Endodermal cell (in vitro differentiated cells): ENCODE results near the gene RASSF8. TPM values are rescaled to one million over a fixed set of nuclear protein-coding genes. Genes with fewer than 3 reads are reported as not detected.
A peak's percentile ranks its signal among the peaks of the same experiment; 100 is the strongest.

Experiments
- DNase-seq: peaks from one replicate; pipeline ENCODE4 v3.0.0-alpha.2; 2017
- H3K27ac ChIP-seq: 2 replicates; pipeline ENCODE4 v1.5.1; 2013; ENCODE audit warnings: mild to moderate bottlenecking, low read depth, low read length, moderate library complexity
- H3K27me3 ChIP-seq: 2 replicates; pipeline ENCODE4 v1.6.1; 2013; ENCODE audit warnings: mild to moderate bottlenecking, low read length, moderate library complexity; ENCODE audit not compliant: insufficient read depth, control insufficient read depth, poor library complexity, severe bottlenecking
- H3K36me3 ChIP-seq: 2 replicates; pipeline ENCODE4 v1.7.0; 2013; ENCODE audit warnings: mild to moderate bottlenecking, low read length, moderate library complexity; ENCODE audit not compliant: control insufficient read depth, insufficient read depth
- H3K4me1 ChIP-seq: one replicate; pipeline ENCODE4 v1.7.0; 2013; ENCODE audit warnings: low read length; ENCODE audit not compliant: control insufficient read depth, insufficient read depth
- H3K4me3 ChIP-seq: 2 replicates; pipeline ENCODE4 v1.5.1; 2013; ENCODE audit warnings: mild to moderate bottlenecking, low read length, moderate library complexity
- H3K9ac ChIP-seq: 2 replicates; pipeline ENCODE4 v1.6.1; 2013; ENCODE audit warnings: mild to moderate bottlenecking, low read length, moderate library complexity; ENCODE audit not compliant: poor library complexity, severe bottlenecking; ENCODE audit errors: extremely low read depth
- H3K9me3 ChIP-seq: 2 replicates; pipeline ENCODE4 v1.6.1; 2013; ENCODE audit warnings: mild to moderate bottlenecking, low read length, moderate library complexity; ENCODE audit not compliant: control insufficient read depth
- H3K27ac Mint-ChIP-seq: 2 replicates; pipeline ENCODE4 v1.8.0; 2020; ENCODE audit warnings: mixed read lengths
- H3K27me3 Mint-ChIP-seq: 2 replicates; pipeline ENCODE4 v1.8.0; 2021; ENCODE audit warnings: mild to moderate bottlenecking, mixed read lengths; ENCODE audit not compliant: insufficient read depth
- H3K36me3 Mint-ChIP-seq: 2 replicates; pipeline ENCODE4 v1.8.0; 2020; ENCODE audit warnings: low read depth, mixed read lengths
- H3K4me1 Mint-ChIP-seq: 2 replicates; pipeline ENCODE4 v1.8.0; 2020; ENCODE audit warnings: mixed read lengths
- H3K4me3 Mint-ChIP-seq: 2 replicates; pipeline ENCODE4 v1.8.0; 2020; ENCODE audit warnings: mild to moderate bottlenecking, moderate library complexity, mixed read lengths
- H3K9me3 Mint-ChIP-seq: 2 replicates; pipeline ENCODE4 v1.8.0; 2020; ENCODE audit warnings: mild to moderate bottlenecking, mixed read lengths
- WGBS, 2 experiments: methylation state at CpG; one replicate each; pipeline versions ENCODE4 v1.1.5 to v1.1.7; 2013; ENCODE audit warnings: missing lambda C conversion rate in 2 of 2, mixed read lengths in 1 of 2; ENCODE audit not compliant: insufficient coverage in 1 of 2, insufficient read length in 1 of 2; 5-methylcytosine and 5-hydroxymethylcytosine counted together
- total RNA-seq, 2 donors: library from RNA; stranded (reverse); fragmentation: NEBNext Ultra II Directional in 1 of 2; extraction: Animal tissue kit (Norgen Biotek cat#: 25700) in 1 of 2; gene quantifications; 2 replicates in 1 of 2; 3 replicates in 1 of 2; pipeline ENCODE4 v1.2.1, GENCODE V29; 2021
- TF ChIP-seq, protein P1 (sequence below): fragments of 200-600 bp; sonication (generic); conservative IDR thresholded peaks from 2 replicates; pipeline ENCODE4 v1.5.0; 2021; ENCODE audit warnings: antibody characterized with exemption, mild to moderate bottlenecking

RASSF8 gene
- total RNA-seq, 2 donors from 2014 or later = 87.0 to 183 TPM

DNA sequence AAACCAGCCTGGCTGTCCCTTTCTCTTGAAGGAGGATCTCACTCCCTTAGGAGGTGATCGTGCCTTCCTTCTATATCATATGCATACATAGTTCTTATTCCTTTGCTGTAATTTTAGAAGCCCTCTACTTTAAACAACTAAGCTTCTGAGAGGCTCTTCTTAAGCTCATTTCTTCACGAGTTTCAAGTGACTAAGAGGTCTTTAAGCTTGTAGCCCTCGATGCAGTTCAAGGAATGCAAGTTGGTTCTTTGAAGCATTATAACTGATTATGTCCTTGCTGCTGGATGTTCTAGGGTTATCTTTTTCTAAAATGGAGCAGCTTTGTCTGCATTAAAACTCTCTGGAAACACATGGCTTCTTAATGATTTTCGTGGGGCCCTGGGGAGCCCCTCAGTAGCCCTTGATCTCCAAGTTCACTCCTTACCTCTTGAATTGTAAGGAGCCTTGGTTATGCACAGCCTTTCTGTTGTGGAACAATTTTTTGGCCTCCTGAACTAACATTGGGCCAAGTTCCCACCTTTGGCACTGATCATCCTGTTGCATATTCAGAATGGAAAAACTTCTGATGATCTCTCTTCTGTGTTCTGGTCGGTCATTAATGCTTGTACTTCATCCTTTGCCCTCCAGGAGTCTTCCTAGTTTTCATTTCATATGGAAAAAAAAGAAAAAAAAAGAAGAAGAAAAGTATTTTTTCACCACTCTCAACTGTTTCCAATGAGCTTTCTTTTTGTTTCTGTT is 12.6 kb downstream of the RASSF8 start:
- H3K36me3 Mint-ChIP-seq = peaks cover 3% of the 10 kb centered on the region
- H3K36me3 ChIP-seq = peaks cover 24% of the 10 kb centered on the region
- TF ChIP-seq, protein P1, sequence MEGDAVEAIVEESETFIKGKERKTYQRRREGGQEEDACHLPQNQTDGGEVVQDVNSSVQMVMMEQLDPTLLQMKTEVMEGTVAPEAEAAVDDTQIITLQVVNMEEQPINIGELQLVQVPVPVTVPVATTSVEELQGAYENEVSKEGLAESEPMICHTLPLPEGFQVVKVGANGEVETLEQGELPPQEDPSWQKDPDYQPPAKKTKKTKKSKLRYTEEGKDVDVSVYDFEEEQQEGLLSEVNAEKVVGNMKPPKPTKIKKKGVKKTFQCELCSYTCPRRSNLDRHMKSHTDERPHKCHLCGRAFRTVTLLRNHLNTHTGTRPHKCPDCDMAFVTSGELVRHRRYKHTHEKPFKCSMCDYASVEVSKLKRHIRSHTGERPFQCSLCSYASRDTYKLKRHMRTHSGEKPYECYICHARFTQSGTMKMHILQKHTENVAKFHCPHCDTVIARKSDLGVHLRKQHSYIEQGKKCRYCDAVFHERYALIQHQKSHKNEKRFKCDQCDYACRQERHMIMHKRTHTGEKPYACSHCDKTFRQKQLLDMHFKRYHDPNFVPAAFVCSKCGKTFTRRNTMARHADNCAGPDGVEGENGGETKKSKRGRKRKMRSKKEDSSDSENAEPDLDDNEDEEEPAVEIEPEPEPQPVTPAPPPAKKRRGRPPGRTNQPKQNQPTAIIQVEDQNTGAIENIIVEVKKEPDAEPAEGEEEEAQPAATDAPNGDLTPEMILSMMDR = peak; percentile 77
- H3K27ac Mint-ChIP-seq = no peak overlapping the region
- no peak overlapping the region for H3K4me3 ChIP-seq
- DNase-seq = no peak
- no peaks in the 10 kb centered on the region for H3K9me3 ChIP-seq
- H3K27me3 ChIP-seq = no peaks in the 10 kb centered on the region
- no peak overlapping the region for H3K9ac ChIP-seq
- peaks cover 23% of the 10 kb centered on the region for H3K4me1 ChIP-seq
- H3K4me1 Mint-ChIP-seq = peaks cover 84% of the 10 kb centered on the region
- no peak overlapping the region for H3K27ac ChIP-seq
- WGBS, 2 experiments = 89 to 100% methylated on average over 4 to 5 of the region's 5 CpGs
- H3K9me3 Mint-ChIP-seq = peaks cover 1% of the 10 kb centered on the region
- no peak overlapping the region for H3K4me3 Mint-ChIP-seq
- H3K27me3 Mint-ChIP-seq = no peaks in the 10 kb centered on the region

DNA sequence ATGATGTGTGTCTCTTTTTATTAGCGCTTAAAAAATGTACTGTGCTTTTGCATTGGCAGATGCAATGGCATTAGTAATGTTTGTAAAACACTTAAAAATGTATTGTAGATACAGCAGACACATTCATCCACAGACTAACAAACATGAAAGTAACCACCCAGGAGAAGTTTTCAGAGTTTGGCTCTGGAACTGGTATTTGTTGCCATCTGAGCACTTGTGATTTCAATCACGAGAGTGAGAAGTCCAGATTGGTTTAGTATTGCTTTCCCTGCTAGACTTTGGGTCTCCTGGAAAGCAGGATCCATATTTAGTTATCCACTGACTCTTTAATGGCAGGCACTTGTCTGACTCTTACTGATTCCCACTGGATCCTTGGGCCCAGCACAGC is 13.2 kb downstream of the RASSF8 start:
- Mint-ChIP-seq H3K9me3 (no peaks in the 10 kb centered on the region), H3K36me3 (peaks cover 3% of the 10 kb centered on the region), H3K4me1 (peaks cover 86% of the 10 kb centered on the region), H3K27me3 (no peaks in the 10 kb centered on the region), H3K4me3 (no peak overlapping the region), H3K27ac (no peak overlapping the region)
- no peak overlapping the region for H3K4me3 ChIP-seq
- DNase-seq = no peak
- TF ChIP-seq, protein P1 = no peak
- H3K27ac ChIP-seq = no peak overlapping the region
- H3K27me3 ChIP-seq = no peaks in the 10 kb centered on the region
- H3K9ac ChIP-seq = no peak overlapping the region
- H3K36me3 ChIP-seq = peaks cover 24% of the 10 kb centered on the region
- H3K4me1 ChIP-seq = peaks cover 24% of the 10 kb centered on the region
- WGBS, 2 experiments = 100% methylated on average over 1 to 2 of the region's 2 CpGs
- H3K9me3 ChIP-seq = no peaks in the 10 kb centered on the region

DNA sequence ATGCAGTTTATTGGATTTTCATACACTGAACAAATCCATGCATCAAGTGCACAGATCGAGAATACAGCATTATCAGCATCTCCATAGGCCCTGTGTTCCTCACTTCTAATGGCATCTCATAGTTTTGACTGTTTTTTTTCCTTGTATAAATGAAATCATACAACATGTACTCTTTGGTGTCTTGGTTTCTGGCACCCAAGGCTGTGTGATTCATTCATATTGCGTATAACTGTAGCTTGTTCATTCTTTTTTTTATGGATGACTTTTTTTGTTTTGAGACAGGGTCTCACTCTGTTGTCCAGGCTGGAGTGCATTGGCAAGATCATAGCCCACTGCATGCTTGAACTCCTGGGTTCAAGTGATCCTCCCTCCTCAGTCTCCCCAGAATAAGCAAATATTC is 14.3 kb downstream of the RASSF8 start:
- no peak overlapping the region for H3K27ac Mint-ChIP-seq
- no peaks in the 10 kb centered on the region for H3K27me3 Mint-ChIP-seq
- WGBS, 2 experiments = 94 to 100% methylated on average over 2 of the region's 2 CpGs
- Histone ChIP-seq H3K4me1 (peaks cover 24% of the 10 kb centered on the region), H3K27ac (no peak overlapping the region), H3K9ac (no peak overlapping the region), H3K36me3 (peaks cover 24% of the 10 kb centered on the region), H3K27me3 (no peaks in the 10 kb centered on the region), H3K4me3 (no peak overlapping the region), H3K9me3 (no peaks in the 10 kb centered on the region)
- TF ChIP-seq, protein P1 = no peak
- H3K4me1 Mint-ChIP-seq = peaks cover 84% of the 10 kb centered on the region
- no peak for DNase-seq
- peaks cover 3% of the 10 kb centered on the region for H3K36me3 Mint-ChIP-seq
- no peak overlapping the region for H3K4me3 Mint-ChIP-seq
- H3K9me3 Mint-ChIP-seq = no peaks in the 10 kb centered on the region
